ENCODE results near the gene TMEM259. TPM values are rescaled to one million over a fixed set of nuclear protein-coding genes. Genes with fewer than 3 reads are reported as not detected.
A peak's percentile ranks its signal among the peaks of the same experiment; 100 is the strongest.

The TMEM259 gene
- total and polyA plus RNA-seq, 2 of the 13 experiments (the other 11 are each of a cell fraction or from before 2014, with no cell fraction given): 64.7 to 164 TPM

DNA sequence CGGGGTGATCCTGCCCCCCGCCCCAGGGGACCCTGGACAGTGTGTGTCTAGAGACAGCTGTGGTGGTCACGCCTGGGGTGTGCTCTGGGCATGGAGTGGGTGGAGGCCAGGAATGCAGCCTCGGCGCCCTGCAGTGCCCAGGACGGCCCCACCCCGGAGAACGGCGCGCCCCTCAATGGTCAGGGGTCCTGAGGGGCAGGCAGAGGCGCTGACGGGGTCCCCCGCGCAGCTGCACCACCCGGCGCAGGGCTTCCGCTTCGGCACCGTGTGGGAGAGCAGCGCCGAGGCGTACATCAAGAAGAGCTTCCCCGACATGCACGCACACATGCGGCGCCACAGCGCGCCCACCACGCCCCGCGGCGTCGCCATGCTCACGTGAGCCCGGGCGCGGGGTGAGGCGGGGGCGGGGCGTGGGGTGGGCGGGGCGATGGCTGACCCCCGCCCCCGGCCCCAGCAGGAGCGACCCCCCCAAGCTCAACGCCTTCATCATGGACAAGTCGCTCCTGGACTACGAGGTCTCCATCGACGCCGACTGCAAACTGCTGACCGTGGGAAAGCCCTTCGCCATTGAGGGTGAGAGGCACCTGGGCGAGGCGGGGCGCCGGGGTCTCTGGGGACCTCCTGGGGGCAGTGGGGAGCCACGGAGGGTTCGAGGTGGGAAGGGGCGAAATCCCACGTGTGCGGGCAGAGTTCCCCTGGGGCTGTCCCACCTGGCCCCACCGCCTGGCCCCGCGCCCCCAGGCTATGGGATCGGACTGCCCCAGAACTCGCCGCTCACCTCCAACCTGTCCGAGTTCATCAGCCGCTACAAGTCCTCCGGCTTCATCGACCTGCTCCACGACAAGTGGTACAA is 13.3 kb downstream of the TMEM259 start:
- no peak overlapping the region for H3K4me3 ChIP-seq (replicated peaks in 1 of 3; ENCODE audit: insufficient read depth in 1 of 3, low read depth in 2 of 3, low read length in 3 of 3)
- ATAC-seq: no peak
- no peak for DNase-seq (ENCODE audit: low spot score)
- no peaks in the 10 kb centered on the region for H4K20me1 ChIP-seq (ENCODE audit: insufficient read depth, low read length)
- H3K27ac ChIP-seq (ENCODE audit: extremely low read length, insufficient read depth, low read length): no peak overlapping the region
- H3K36me3 ChIP-seq (replicated peaks in 1 of 2; ENCODE audit: control insufficient read depth in 1 of 2, insufficient read depth in 2 of 2, low read length in 2 of 2): peaks cover 0 to 1% of the 10 kb centered on the region in 2 experiments; a peak in 1 of 5 replicates
- TF ChIP-seq U2AF1 (optimal IDR thresholded peaks at IDR 0.05; ENCODE audit: low read depth, low read length) (no peak), ZNF331 (CRISPR knock-in tag; IDR thresholded peaks at IDR 0.05) (no peak), KAT8 (CRISPR knock-in tag; IDR thresholded peaks at IDR 0.05) (no peak), GPN1 (CRISPR knock-in tag; IDR thresholded peaks at IDR 0.05; ENCODE audit: borderline replicate concordance) (no peak), MAFK (conservative IDR thresholded peaks at IDR 0.05 in 1 of 2, IDR thresholded peaks at IDR 0.05 in 1 of 2; ENCODE audit: low read length in 2 of 2) (0 out of 4 replicates have a peak, but pooled peaks of 1 of the 2 experiments have one; percentile 3)
- peaks cover 13% of the 10 kb centered on the region for H3K4me1 ChIP-seq (ENCODE audit: insufficient read depth, low read length)
- ChIA-PET CTCF (ENCODE audit: low intra/inter-chr PET ratio, low total read pairs) (no interaction called here), POLR2A (no interaction called here)
- no TSS peak for BruUV-seq (replicated peaks)
- peaks cover 8 to 24% of the 10 kb centered on the region in 2 experiments for H3K27me3 ChIP-seq (ENCODE audit: control insufficient read depth in 1 of 2, insufficient read depth in 2 of 2, low read length in 2 of 2)
- intact Hi-C loops (cut with micrococcal nuclease; ENCODE audit: unreplicated experiment): no loop called here
- no peak overlapping the region for H2AFZ ChIP-seq (ENCODE audit: low read length)
- in situ Hi-C loops (cut with HindIII; ENCODE audit: extremely low pct_ligation_motif_present, low pct_unique_long_range_greater_than_20kb): no loop called here
- no peaks in the 10 kb centered on the region for H3K9me3 ChIP-seq (ENCODE audit: low read length)
- H3K79me2 ChIP-seq (ENCODE audit: insufficient read depth, low read length): no peaks in the 10 kb centered on the region
- no peak for FAIRE-seq
- H3K9ac ChIP-seq (ENCODE audit: insufficient read depth, low read depth, low read length): no peak overlapping the region
- H3K4me2 ChIP-seq (ENCODE audit: low read depth, low read length): no peak overlapping the region
- 92% methylated on average over 27 of the region's 73 CpGs for WGBS (ENCODE audit: low lambda C conversion rate)

DNA sequence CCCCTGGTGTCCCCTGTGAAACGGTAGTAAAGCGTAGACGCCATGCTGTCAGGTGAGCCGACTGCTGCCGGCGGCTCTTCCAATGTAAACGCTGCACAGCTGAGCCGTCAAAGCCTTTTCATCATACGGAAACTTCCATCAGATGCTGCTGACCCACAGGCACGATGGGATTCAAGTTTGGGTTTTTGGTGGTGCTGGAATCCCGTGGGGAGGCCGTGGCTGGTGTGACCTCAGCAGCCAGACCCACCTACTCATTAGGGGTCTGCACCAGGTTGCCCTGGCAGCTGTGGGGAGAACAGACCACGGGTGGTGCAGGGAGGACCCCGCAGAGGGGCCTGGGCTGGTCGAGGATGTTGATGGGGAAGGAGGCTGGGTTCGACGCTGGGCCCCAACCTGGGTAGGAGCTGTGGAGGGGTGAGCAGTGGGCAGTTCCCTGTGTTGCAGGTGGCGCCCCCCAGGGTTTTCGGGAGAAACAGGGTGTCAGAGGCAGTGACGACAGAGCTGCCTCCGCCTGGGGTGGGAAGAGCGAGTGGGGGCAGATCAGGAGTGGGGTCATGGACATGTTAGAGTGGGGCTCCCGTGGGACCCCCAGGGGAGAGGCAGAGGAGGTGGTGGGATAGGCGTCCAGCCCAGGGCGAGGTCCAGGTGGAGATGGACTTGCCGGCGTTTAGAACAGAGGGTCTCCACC is 14.1 kb downstream of the TMEM259 start:
- WGBS (ENCODE audit: low lambda C conversion rate): 59% methylated on average over 16 of the region's 27 CpGs
- ChIA-PET POLR2A (no interaction called here), CTCF (ENCODE audit: low intra/inter-chr PET ratio, low total read pairs) (no interaction called here)
- Histone ChIP-seq H3K27ac (ENCODE audit: extremely low read length, insufficient read depth, low read length) (no peak overlapping the region), H3K36me3 (replicated peaks in 1 of 2; ENCODE audit: control insufficient read depth in 1 of 2, insufficient read depth in 2 of 2, low read length in 2 of 2) (peaks cover 0 to 1% of the 10 kb centered on the region in 2 experiments; a peak in 1 of 5 replicates), H3K4me1 (ENCODE audit: insufficient read depth, low read length) (peaks cover 13% of the 10 kb centered on the region), H3K79me2 (ENCODE audit: insufficient read depth, low read length) (no peaks in the 10 kb centered on the region), H3K9ac (ENCODE audit: insufficient read depth, low read depth, low read length) (no peak overlapping the region), H3K27me3 (ENCODE audit: control insufficient read depth in 1 of 2, insufficient read depth in 2 of 2, low read length in 2 of 2) (peaks cover 10 to 28% of the 10 kb centered on the region in 2 experiments), H3K4me2 (ENCODE audit: low read depth, low read length) (no peak overlapping the region), H3K9me3 (ENCODE audit: low read length) (no peaks in the 10 kb centered on the region), H3K4me3 (replicated peaks in 1 of 3; ENCODE audit: insufficient read depth in 1 of 3, low read depth in 2 of 3, low read length in 3 of 3) (no peak overlapping the region), H2AFZ (ENCODE audit: low read length) (no peak overlapping the region), H4K20me1 (ENCODE audit: insufficient read depth, low read length) (no peaks in the 10 kb centered on the region)
- no TSS peak for BruUV-seq (replicated peaks)
- no peak for TF ChIP-seq CBX1 (IDR thresholded peaks at IDR 0.05; ENCODE audit: low read depth)
- no peak for TF ChIP-seq TAF15 (IDR thresholded peaks at IDR 0.05; ENCODE audit: low read depth, low read length, poor library complexity, severe bottlenecking)
- TF ChIP-seq, protein P1, sequence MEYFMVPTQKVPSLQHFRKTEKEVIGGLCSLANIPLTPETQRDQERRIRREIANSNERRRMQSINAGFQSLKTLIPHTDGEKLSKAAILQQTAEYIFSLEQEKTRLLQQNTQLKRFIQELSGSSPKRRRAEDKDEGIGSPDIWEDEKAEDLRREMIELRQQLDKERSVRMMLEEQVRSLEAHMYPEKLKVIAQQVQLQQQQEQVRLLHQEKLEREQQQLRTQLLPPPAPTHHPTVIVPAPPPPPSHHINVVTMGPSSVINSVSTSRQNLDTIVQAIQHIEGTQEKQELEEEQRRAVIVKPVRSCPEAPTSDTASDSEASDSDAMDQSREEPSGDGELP (IDR thresholded peaks at IDR 0.05; ENCODE audit: borderline replicate concordance, low read depth): peak; percentile 10; the same call in 1 of the 2 replicates
- TF ChIP-seq AGO2 (optimal IDR thresholded peaks at IDR 0.05; ENCODE audit: low read depth, low read length): peak; percentile 50
- in situ Hi-C loops (cut with HindIII; ENCODE audit: extremely low pct_ligation_motif_present, low pct_unique_long_range_greater_than_20kb) (no loop called here), intact Hi-C loops (cut with micrococcal nuclease; ENCODE audit: unreplicated experiment) (no loop called here)
- FAIRE-seq (no peak), ATAC-seq (0 out of 3 replicates have a peak, but pooled peaks have one; percentile 5), DNase-seq (ENCODE audit: low spot score) (no peak)

Measured in HepG2 (cell line).